GM10266 (cell line): Measurements from ENCODE around the gene SCN4B.

Experiments used
- DNase-seq: peaks from one replicate; pipeline ENCODE4 v3.0.0; 2012; ENCODE audit errors: extremely low spot score
- TF ChIP-seq, protein P1 (sequence below): IDR thresholded peaks from 2 replicates; pipeline ENCODE4 v1.5.1; 2012; ENCODE audit warnings: mild to moderate bottlenecking, low read depth; ENCODE audit not compliant: control insufficient read depth, insufficient read depth; ENCODE audit errors: missing control alignments

The SCN4B gene

DNA sequence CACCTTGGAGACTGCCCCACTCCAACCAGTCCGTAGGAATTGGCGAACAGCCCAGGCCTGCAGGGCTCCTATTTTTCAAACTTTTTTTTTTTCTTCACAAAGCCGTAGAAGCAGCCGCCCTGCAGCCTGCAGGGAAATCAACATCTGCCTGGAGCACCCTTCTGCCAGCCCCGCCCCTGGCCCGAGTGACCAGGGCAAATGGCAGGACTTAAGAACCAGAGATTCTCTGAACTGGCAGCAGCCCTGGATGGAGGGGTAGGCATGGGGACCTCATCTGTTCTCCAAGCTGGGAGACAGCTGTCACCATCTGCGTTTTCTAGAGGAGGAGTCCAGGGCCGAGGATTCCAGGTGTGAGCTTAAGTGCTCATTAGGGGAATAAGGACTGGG is 18.3 kb upstream of the SCN4B start:
- DNase-seq = no peak
- TF ChIP-seq, protein P1, sequence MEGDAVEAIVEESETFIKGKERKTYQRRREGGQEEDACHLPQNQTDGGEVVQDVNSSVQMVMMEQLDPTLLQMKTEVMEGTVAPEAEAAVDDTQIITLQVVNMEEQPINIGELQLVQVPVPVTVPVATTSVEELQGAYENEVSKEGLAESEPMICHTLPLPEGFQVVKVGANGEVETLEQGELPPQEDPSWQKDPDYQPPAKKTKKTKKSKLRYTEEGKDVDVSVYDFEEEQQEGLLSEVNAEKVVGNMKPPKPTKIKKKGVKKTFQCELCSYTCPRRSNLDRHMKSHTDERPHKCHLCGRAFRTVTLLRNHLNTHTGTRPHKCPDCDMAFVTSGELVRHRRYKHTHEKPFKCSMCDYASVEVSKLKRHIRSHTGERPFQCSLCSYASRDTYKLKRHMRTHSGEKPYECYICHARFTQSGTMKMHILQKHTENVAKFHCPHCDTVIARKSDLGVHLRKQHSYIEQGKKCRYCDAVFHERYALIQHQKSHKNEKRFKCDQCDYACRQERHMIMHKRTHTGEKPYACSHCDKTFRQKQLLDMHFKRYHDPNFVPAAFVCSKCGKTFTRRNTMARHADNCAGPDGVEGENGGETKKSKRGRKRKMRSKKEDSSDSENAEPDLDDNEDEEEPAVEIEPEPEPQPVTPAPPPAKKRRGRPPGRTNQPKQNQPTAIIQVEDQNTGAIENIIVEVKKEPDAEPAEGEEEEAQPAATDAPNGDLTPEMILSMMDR = no peak

DNA sequence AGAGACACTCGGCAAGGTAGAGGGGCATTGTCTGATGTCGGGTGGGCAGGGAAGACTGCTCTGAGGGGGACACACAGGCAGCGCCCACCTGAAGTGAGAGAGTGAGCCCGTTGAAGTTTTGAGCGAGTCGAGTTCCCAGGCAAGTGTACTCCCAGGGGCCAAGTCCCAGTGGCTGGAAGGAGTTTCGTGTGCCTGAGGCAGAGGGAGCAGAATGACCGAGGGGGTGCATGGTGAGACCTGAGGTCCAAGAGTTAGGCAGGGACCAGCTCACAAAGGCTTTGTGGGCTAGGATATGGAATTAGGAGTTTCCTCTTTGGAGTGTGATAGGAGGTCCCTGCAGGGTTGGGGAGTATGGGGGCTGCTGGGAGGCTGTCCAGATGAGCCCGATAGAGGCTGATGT is 17.6 kb upstream of the SCN4B start:
- TF ChIP-seq, protein P1 = no peak

DNA sequence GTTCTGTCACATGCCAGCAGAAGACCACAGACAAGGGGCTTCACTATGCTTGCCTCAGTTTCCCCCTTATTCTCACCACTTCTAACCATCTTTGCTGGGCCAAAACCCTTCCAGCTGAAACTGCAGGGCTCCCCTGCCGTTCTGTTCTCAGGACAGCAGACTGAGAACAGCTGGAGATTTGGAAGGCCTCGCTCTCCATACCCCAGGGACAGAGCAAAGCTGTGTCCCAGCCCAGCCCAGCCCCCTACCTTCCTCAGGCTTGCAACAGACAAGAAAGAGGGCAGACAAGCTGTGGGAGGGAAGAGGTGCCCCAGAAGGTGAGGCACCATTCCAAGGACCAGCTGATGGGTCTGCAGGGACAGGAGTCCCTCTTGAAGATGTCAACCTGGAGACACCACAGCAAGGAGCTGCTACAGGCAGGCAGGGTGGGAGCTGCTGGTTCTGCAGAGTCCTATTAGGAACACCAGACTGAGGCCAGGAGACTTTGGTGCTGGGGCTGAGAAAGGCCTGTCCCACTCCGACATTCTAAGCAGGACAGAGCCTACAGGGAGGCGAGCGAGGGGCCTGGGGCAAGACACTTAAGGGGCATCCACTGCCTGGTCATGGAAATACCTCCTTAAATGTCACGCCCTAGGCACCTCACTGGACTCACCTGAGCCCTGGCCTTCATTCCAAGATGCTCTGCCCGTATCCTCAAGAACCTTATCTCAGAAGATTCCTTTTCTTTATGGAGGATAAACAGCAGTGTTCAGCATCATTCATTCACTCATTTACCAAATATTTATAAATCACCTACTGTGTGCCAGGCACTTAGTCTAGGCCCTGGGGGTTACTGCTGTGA is 16.9 kb upstream of the SCN4B start:
- DNase-seq = no peak
- TF ChIP-seq, protein P1 = no peak

More for the DNA sequence above, 17.6 kb upstream of the SCN4B start:
- no peak for DNase-seq

DNA sequence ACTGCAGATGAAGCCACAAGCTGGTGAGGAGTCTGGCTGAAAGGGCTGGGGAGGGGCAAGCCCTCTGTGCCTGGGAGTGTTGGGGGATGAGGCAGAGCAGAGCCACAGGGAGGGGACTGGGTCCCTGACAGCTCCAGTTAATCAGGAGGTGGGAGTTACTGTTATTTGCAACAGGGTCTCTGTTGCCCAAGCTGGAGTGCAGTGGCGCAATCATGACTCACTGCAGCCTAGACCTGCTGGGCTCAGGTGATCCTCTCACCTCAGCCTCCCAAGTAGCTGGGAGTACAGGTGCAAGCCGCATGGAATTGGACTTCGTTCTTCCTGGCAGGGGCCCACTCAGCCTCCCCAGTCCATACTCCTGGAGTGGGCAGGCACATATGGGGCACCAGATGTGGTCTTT is 16.1 kb upstream of the SCN4B start:
- TF ChIP-seq, protein P1 = no peak
- DNase-seq = no peak

DNA sequence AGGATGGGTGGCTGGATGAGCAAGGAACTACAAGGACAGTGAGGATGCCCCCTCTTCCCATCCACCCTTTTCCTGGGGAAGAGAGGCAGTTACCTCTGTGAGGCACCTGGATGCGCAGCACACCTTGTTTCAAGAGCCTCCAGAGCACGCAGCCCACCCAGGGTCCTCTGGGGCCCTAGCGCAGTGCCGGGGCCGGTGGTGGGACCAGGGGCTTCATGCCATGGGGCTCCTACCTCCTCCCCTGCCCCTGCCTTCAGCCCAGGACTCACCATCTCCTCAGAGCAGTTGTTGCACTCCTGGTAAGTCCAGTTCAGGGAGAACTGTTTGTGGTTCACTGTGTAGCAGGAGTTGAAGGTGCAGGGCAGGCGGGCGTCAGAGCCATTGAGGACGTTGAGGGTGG is 15.7 kb upstream of the SCN4B start:
- no peak for DNase-seq
- TF ChIP-seq, protein P1 = no peak

DNA sequence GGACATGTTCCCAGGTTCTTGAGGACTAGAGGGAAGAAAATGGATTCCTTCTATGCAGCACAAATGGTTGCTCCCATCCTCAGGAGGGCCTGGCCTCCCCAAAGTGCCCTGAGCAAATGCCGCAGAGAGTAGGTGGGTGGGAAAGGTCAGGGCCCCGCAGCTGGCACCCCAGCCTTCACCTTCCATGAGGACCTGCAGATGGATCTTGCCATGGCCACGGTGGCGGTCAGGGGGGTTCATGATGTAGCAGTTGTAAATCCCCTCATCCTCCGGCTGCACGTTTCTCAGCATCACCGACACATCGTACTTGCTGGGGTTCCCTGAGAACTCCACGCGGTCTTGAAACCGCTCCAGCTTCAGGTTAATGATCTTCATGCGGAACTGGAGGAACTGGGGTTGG is 15.3 kb upstream of the SCN4B start:
- TF ChIP-seq, protein P1 = no peak
- DNase-seq = no peak

DNA sequence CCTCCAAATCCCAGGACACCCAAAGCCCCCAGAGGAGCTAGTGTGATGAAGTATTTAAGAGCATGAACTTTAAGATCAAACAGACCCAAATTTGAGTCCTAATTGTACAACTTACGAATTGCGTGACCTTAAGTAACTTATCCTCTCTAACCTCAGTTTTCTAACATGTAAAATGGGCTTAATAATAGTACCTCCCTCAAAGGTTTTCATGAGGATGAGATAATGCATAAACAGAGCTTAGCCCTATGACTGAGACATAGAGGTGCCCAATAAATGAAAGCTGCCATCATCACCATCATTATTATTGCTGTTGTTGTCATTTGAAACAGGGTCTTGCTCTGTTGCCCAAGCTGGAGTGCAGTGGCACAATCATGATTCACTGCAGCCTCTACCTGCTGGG is 14.6 kb upstream of the SCN4B start:
- DNase-seq = no peak
- TF ChIP-seq, protein P1 = no peak
